NK-92 (cell line): ENCODE results near the gene CDC5L.

Experiments
- DNase-seq: peaks from one replicate; lab custom pipeline; 2025; ENCODE audit not compliant: unreplicated experiment; lab: John Stamatoyannopoulos, UW

The CDC5L gene

GRCh38 chr6:44373051-44373450, 14.5 kb upstream of the CDC5L start:
- no peak for DNase-seq

- no peak for DNase-seq
These were observed 13.7 kb upstream of the CDC5L start for GRCh38 chr6:44373787-44374186.

DNA sequence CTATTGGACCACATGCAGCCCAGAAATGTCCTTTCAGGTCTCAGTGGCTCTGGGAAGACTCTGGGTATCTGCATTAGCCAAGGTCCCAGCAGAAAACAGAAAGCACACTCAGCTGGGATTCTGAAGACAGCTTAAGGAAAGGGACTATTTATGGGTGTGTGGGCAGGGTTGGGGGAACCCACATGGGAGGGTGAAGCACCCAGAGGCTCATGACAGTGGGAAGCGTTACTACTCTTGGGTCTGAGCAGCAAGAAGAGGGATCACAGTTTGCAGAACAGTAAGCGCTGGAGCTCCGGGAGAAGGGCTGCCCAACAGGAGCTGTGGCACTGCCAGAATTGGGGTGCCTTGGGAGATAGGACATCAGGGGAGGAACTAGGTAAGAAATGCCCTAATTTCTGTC, 12.4 kb upstream of the CDC5L start:
- DNase-seq, result no peak

- DNase-seq, result no peak
These were observed 10.0 kb upstream of the CDC5L start for GRCh38 chr6:44377484-44377883.

- no peak for DNase-seq
These were observed 9.5 kb upstream of the CDC5L start for GRCh38 chr6:44377971-44378370.

- no peak for DNase-seq
These were observed 5.8 kb upstream of the CDC5L start for GRCh38 chr6:44381739-44382138.

GRCh38 chr6:44386364-44386928, 1.1 kb upstream of the CDC5L start:
- no peak for DNase-seq

- DNase-seq, result no peak
These were observed 569 bp upstream of the CDC5L start for GRCh38 chr6:44386929-44387345.

- no peak for DNase-seq
These were observed 605 bp downstream of the CDC5L start for GRCh38 chr6:44388135-44388487.

DNA sequence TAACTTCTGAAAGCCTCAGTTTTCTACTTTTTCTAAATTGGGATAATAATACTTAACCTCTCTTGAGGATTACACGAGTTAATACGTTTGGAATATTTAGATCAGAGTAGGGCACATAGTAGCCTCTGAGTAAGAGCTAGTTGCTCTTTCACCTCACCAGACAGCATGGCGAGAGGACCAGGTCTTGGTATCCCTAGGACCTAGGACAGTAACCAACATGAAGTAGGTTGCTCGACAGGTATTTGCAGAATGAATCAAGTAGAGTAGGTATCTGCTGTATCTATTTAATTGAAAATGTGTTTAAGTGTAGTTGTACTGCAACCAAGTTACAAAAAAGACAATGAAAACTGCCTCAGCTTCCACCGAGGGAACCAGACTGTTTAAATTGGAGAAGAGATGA, 1.4 kb downstream of the CDC5L start:
- DNase-seq, result no peak

GRCh38 chr6:44390158-44390683, 2.7 kb downstream of the CDC5L start:
- no peak for DNase-seq

GRCh38 chr6:44395501-44395900, 8.0 kb downstream of the CDC5L start:
- no peak for DNase-seq

DNA sequence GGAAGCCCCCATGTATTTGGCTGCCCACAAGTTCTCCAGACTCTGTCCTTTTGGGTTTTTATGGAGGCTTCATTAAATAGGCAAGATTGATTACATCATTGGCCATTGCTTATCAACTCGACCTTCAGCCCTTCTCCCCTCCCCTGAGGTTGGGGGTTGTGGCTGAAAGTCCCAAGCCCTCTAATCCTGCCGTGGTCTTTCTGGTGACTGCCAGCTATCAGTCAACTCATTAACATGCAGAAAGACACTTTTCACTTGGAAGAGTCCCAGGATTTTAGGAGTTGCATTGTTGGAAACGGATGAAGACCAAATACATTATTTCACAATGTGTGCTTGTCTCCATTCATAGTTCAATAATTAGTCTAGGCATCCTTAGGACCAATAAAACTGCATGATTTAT, 9.5 kb downstream of the CDC5L start:
- DNase-seq, result no peak

DNA sequence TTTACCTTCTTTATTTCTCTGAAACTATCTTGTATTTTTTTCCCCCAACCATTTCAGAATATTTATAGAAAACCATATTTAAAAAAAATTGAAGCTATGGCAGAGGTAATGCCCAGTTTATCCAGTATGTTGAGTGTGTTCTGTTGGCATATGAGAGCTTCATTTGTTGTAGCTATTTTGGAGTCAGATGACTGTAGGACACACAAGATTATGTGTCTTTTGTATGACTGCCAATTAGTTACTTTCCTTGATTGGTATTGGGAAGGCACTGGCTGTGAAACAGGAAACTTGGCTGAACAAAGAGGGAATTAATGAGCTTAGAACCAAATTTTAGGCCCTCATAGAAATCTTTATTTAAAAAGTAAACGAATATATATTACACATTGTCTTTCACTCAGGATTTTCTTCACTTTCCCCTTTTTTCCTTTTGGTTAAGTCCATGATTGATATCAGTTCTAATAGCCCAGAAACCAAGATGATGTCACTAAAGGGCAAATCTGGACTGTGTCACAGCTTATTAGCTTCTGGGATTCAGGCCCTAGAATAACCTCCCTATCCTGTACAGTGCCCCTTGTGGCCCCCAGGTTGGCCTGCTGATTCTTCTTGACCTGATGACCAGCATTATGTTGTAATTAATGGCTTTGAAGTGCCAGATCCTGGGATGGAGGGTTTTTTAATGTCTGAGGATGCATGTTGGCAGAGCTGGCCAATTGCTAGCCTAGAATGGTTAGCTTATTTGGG, 10.1 kb downstream of the CDC5L start:
- DNase-seq, result no peak

DNA sequence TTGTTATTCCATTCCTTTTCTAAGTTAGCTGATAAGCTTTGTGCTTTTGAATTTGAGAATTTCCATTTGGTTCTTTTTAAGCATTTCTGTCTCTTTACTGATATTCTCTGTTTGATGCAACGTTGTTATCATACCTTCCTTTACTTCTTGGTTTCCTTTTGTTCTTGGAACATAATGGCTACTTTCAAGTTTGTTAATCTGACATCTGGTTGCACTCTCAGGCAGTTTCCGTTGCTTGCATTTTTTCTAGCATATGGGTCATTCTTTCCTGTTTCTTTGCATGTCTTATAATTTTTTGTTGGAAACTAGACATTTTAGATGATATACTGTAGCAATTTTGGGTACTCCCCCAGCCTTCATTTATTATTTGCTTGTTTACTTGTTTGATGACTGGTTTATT, 12.5 kb downstream of the CDC5L start:
- DNase-seq, result no peak

GRCh38 chr6:44400572-44400971, 13.1 kb downstream of the CDC5L start:
- no peak for DNase-seq

DNA sequence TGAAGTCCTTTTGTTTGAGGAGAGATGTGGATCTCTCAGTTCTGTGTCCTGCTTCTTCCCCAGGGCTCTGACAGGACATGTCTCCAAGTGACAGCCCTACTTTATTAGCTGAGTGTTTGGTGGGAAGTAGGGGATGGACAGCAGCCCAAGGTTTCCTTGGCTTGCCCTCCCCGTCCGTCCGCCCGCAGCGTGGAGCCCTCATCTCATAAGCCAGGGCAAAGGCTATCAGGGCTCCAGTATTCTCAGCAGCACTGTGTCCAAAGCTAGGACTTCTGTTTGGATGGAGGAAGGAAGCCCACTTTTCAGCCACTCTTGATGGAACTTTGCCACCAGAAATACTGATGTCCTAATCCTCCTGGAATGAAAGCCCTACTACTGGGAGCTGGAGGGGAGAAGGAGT, 13.6 kb downstream of the CDC5L start:
- DNase-seq, result no peak

DNA sequence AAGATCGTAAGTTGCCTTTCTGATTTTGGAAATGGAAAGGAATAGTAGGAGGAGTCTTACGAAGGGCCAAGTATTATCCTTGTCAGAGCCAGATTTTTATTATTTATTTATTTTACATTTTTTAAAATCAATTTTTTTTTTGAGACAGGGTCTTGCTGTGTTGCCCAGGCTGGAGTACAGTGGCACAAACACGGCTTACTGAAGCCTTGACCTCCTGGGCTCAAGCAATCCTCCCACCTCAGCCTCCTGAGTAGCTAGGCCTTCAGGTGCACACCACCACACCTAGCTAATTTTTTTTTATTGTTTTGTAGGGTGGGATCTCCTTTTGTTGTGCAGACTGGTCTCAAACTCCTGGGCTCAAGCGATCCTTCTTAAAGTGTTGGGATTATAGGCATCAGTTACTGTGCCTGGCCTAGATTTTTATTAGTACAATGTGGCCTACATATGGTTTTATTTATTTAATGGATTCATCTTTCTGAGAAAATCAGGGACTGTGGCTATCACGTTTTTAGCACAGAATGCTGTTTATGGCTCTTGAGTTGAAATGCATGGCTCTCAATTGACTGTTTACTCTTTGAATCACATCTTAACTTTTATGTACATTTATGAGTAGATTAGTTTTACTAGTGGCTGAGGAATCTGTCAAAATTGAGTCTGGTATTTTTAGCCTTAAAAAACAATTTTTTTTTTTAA, 16.7 kb downstream of the CDC5L start:
- DNase-seq, result no peak

DNA sequence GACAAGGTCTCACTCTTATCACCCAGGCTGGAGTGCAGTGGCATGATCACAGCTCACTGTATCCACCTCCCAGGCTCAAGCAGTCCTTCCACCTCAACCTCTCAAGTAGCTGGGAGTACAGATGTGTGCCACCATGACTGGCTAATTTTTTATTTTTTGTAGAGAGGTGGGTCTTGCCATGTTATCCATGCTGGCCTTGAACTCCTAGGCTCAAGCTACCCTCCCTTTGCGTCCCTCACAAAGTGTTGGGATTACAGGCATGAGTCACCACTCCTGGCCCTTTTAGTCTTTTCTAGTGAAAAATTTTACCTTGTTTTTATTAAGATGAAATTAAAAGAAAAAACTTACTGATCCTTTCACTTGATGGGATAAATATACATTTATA, 17.2 kb downstream of the CDC5L start:
- DNase-seq, result no peak

DNA sequence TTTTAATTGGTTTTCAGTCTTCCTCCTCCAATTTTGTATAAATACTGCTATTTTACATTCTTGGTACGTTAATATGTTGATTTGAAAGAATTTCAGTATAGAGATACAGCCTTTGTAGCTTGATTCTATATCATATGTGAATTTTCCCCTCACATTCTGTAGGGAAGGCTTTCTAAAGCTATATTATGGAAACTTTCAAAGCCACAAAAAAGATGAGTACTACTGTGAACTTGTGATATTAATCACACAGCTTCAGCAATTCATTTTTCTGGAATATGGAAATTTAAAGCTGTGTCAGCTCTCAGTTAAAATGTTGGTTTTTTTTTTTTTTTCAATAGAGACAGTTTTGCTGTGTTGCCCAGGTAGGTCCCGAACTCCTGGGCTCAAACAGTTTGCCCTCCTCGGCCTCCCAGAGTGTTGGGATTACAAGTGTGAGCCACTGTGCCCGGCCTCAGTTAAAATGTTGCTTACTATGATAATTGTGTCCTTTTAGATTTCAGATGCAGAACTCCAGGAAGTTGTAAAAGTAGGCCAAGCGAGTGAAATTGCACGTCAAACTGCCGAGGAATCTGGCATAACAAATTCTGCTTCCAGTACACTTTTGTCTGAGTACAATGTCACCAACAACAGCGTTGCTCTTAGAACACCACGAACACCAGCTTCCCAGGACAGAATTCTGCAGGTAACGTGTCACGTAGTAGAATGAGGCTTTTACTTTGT, 20.6 kb downstream of the CDC5L start:
- no peak for DNase-seq

- no peak for DNase-seq
These were observed 21.8 kb downstream of the CDC5L start for GRCh38 chr6:44409207-44409794.
